ENCODE measurements around the gene SMIM14.
"Not testable (repeated sequence)": the region's sequence is repeated elsewhere in the genome, so short reads cannot be mapped to it uniquely, and the experiment has no call there.

The SMIM14 gene

DNA sequence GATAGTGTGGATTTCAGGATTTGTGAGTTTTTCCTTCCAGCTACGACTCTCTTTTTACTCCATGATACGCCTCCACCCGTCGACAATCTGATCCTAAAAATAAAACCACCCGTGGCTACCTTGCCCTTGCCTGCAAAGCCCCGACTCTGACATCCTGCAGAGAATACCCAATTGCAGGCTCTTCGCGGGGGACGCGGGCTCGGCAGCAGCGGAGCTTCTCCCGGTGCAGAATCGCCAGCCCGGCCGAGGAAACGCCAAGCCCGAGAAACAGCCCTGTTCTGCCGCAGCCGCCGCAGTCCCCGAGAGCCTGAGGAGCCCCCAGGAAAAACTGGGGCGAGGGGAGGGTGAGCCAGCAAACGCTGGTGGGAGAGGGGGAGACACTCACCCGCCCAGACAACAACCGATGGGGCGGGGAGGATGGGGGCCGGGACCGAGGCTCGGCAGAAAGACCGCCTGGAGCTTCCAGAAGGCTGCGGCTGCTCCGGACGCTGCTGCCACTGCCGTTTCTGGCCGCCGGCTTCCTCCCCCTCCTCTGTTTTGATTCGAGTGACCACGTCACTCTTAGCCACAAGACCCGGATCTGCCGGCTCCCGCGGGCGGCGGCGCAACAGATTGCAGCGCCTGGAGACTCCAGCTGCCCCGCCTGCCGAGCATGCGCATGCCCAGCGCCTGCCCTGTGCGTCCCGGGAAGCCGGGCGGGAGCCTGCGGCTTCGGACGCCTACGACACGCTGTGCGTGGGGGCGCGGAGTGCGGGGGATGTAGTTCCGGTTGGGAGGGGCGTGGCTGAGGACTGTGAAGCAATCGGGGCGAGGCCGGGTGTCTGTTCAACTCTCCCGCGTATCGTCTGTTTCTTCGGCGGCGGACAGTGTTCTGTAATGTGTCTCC, at the start of gene SMIM14:
Gene SMIM14 (minus strand): TSS at position 512 of the 886 bp plus-strand sequence. CDS start 33,720 bp downstream, outside the sequence.
- no peaks in the 10 kb centered on the region for H3K27me3 ChIP-seq (ENCODE audit: insufficient read depth, low read length)
- H3K36me3 ChIP-seq (ENCODE audit: insufficient read depth, low read length), result no peaks in the 10 kb centered on the region
- H3K4me3 ChIP-seq (ENCODE audit: low read length), result peak within 1 kb of the TSS; percentile 59
- peaks cover 17% of the 10 kb centered on the region for H3K4me1 ChIP-seq (ENCODE audit: insufficient read depth, low read length)
- peak within 1 kb of the TSS; percentile 93 for H2AFZ ChIP-seq (ENCODE audit: low read depth, low read length)
- H3K9me3 ChIP-seq (ENCODE audit: low read length), result no peaks in the 10 kb centered on the region

DNA sequence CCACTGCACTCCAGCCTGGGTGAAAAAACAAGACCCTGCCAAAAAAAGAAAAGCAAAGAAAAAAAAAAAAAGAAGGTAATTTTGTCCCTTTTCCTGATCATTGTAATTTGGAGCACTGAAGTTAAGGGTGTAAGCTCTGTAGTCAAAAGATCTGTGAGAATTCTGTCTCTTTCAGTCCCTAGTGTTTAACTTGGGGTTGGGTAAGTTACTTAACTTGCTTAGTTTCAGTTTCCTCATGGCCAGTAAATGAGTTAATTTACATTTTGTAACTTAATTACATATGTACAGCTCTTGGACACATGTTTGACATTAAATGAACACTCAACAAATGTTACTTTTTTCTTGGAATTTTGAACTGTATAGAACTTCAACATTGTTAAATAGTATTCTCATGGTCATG, 48.3 kb upstream of the SMIM14 start:
- H3K36me3 ChIP-seq (ENCODE audit: insufficient read depth, low read length), result no peaks in the 10 kb centered on the region
- no peaks in the 10 kb centered on the region for H3K9me3 ChIP-seq (ENCODE audit: low read length)
- H3K4me3 ChIP-seq (ENCODE audit: low read length), result no peak overlapping the region

DNA sequence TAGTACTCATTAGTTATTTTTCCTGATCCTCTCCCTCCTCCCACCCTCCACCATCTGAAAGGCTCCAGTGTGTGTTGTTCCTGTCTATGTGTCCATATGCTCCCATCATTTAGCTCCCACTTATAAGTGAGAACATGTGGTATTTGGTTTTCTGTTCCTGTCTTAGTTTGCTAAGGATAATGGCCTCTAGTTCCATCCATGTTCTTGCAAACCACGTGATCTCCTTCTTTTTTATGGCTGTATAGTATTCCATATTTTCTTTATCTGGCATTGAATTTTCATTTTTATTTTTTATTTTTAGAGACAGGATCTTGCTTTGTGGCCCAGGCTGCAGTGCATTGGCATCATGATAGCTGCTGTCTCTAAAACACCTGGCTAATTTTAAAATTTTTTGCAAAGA, 47.3 kb upstream of the SMIM14 start:
- H3K9me3 ChIP-seq (ENCODE audit: low read length), result no peaks in the 10 kb centered on the region
- H3K27me3 ChIP-seq (ENCODE audit: insufficient read depth, low read length), result no peaks in the 10 kb centered on the region
- no peak overlapping the region for H2AFZ ChIP-seq (ENCODE audit: low read depth, low read length)
- H3K4me1 ChIP-seq (ENCODE audit: insufficient read depth, low read length), result no peaks in the 10 kb centered on the region
- H3K4me3 ChIP-seq (ENCODE audit: low read length), result no peak overlapping the region
- no peaks in the 10 kb centered on the region for H3K36me3 ChIP-seq (ENCODE audit: insufficient read depth, low read length)

More for the DNA sequence above, 48.3 kb upstream of the SMIM14 start:
- no peak overlapping the region for H2AFZ ChIP-seq (ENCODE audit: low read depth, low read length)
- H3K27me3 ChIP-seq (ENCODE audit: insufficient read depth, low read length), result no peaks in the 10 kb centered on the region
- no peaks in the 10 kb centered on the region for H3K4me1 ChIP-seq (ENCODE audit: insufficient read depth, low read length)

DNA sequence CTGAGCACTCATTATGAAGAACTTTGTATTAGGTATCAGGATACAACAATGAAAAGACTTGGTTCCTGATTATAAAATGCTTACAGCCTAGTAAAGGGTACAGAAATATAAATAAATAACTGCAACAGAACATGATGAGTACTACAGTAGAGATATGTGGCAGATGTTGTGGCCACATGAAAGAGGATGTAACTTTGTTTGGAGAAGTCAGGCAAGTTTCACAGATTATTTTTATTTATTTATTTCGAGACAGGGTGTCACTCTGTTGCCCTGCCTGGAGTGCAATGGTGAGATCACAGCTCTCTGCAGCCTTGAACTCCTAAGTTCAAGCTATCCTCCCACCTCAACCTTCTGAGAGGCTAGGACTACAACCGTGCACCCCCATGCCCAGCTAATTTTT, 43.5 kb upstream of the SMIM14 start:
- H3K4me3 ChIP-seq (ENCODE audit: low read length), result no peak overlapping the region
- H3K36me3 ChIP-seq (ENCODE audit: insufficient read depth, low read length), result no peaks in the 10 kb centered on the region
- no peaks in the 10 kb centered on the region for H3K27me3 ChIP-seq (ENCODE audit: insufficient read depth, low read length)
- no peak overlapping the region for H2AFZ ChIP-seq (ENCODE audit: low read depth, low read length)
- no peaks in the 10 kb centered on the region for H3K4me1 ChIP-seq (ENCODE audit: insufficient read depth, low read length)
- H3K9me3 ChIP-seq (ENCODE audit: low read length), result no peaks in the 10 kb centered on the region

DNA sequence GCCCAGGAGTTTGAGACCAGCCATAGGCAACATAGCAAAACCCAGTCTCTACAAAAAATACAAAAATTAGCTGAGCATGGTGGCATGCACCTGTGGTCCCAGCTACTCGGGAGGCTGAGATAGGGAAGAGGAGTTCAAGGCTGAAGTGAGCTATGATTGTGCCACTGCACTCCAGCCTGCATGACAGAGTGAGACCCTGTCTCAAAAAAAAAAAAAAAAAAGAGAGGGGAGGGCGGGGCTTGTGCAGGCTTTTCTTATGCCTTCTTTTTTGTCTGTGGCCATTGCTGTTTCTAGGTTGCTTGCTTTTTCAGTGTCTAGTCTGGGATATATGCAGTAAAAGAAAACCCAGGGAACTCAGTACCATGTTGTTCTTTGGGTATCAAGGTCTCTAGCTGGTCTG, 42.3 kb upstream of the SMIM14 start:
- H3K4me3 ChIP-seq (ENCODE audit: low read length); H3K4me1 ChIP-seq (ENCODE audit: insufficient read depth, low read length); H3K9me3 ChIP-seq (ENCODE audit: low read length); H3K27me3 ChIP-seq (ENCODE audit: insufficient read depth, low read length); H2AFZ ChIP-seq (ENCODE audit: low read depth, low read length); H3K36me3 ChIP-seq (ENCODE audit: insufficient read depth, low read length): not testable (repeated sequence)

DNA sequence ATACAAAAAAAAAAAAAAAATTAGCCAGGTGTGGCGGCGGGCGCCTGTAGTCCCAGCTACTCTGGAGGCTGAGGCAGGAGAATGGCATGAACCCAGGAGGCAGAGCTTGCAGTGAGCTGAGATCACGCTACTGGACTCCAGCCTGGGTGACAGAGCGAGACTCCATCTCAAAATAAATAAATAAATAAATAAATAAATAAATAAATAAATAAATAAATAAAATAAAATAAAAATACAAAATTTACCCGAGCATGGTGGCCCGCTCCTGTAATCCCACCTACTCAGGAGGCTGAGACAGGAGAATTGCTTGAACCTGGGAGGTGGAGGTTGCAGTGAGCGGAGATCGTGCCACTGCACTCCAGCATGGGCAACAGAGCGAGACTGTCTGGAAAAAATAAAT, 37.0 kb upstream of the SMIM14 start:
- H2AFZ ChIP-seq (ENCODE audit: low read depth, low read length), result not testable (repeated sequence)

DNA sequence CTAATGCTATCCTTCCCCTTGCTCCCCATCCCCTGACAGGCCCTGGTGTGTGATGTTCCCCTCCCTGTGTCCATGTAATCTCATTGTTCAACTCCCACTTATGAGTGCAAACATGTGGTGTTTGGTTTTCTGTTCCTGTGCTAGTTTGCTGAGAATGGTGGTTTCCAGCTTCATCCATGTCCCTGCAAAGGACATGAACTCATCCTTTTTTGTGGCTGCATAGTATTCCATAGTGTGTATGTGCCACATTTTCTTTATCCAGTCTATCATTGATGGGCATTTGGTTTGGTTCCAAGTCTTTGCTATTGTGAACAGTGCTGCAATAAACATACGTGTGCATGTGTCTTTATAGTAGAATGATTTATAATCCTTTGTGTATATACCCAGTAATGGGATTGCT, 31.6 kb upstream of the SMIM14 start:
- not testable (repeated sequence) for H3K36me3 ChIP-seq (ENCODE audit: insufficient read depth, low read length); H2AFZ ChIP-seq (ENCODE audit: low read depth, low read length); H3K4me3 ChIP-seq (ENCODE audit: low read length); H3K9me3 ChIP-seq (ENCODE audit: low read length); H3K27me3 ChIP-seq (ENCODE audit: insufficient read depth, low read length)
- H3K4me1 ChIP-seq (ENCODE audit: insufficient read depth, low read length), result peaks cover 14% of the 10 kb centered on the region

More for the DNA sequence above, 37.0 kb upstream of the SMIM14 start:
- H3K9me3 ChIP-seq (ENCODE audit: low read length); H3K4me1 ChIP-seq (ENCODE audit: insufficient read depth, low read length); H3K36me3 ChIP-seq (ENCODE audit: insufficient read depth, low read length); H3K27me3 ChIP-seq (ENCODE audit: insufficient read depth, low read length); H3K4me3 ChIP-seq (ENCODE audit: low read length): not testable (repeated sequence)

DNA sequence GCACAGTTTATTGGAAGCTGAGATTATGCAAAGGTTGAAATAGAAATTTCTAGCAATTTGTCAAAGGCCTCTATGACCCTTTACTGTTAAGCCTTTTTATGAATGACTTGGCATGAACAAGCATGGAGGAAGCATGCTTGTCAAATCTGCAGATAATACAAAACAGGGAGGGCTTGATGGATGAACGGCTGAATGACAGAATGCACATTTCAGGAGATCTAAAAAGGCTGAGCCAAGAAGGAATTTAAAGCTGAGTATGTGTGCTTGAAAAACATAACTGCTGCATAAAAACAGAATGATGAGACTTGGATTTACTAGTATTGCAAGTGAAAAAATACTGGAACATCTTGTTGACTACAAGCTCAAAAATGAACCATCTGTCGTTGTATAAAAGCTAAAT, 30.2 kb upstream of the SMIM14 start:
- H3K4me3 ChIP-seq (ENCODE audit: low read length), result no peak overlapping the region
- no peak overlapping the region for H2AFZ ChIP-seq (ENCODE audit: low read depth, low read length)
- H3K36me3 ChIP-seq (ENCODE audit: insufficient read depth, low read length), result no peaks in the 10 kb centered on the region
- H3K27me3 ChIP-seq (ENCODE audit: insufficient read depth, low read length), result no peaks in the 10 kb centered on the region
- no peaks in the 10 kb centered on the region for H3K9me3 ChIP-seq (ENCODE audit: low read length)
- peaks cover 23% of the 10 kb centered on the region for H3K4me1 ChIP-seq (ENCODE audit: insufficient read depth, low read length)

DNA sequence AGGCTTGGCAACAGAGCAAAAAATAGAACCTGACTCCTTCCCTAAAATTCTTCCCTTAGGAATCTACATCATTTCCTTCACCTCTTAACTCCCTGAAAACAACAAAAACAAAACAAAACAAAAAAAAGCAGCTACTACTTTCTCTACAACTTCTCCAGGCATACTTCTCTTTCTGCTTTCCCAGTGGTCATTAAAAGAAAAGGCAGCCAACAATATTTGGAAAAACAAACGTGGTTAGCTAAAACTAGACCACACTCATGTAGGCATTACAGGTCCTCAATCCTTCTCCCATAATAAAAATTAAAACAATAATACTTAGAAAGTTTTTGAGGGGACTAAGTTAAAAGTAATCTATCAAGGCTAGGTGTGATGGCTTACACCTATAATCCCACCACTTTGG, 29.0 kb upstream of the SMIM14 start:
- Histone ChIP-seq H3K9me3 (ENCODE audit: low read length) (no peaks in the 10 kb centered on the region), H3K4me1 (ENCODE audit: insufficient read depth, low read length) (peaks cover 23% of the 10 kb centered on the region), H2AFZ (ENCODE audit: low read depth, low read length) (no peak overlapping the region), H3K4me3 (ENCODE audit: low read length) (no peak overlapping the region), H3K36me3 (ENCODE audit: insufficient read depth, low read length) (no peaks in the 10 kb centered on the region), H3K27me3 (ENCODE audit: insufficient read depth, low read length) (no peaks in the 10 kb centered on the region)

DNA sequence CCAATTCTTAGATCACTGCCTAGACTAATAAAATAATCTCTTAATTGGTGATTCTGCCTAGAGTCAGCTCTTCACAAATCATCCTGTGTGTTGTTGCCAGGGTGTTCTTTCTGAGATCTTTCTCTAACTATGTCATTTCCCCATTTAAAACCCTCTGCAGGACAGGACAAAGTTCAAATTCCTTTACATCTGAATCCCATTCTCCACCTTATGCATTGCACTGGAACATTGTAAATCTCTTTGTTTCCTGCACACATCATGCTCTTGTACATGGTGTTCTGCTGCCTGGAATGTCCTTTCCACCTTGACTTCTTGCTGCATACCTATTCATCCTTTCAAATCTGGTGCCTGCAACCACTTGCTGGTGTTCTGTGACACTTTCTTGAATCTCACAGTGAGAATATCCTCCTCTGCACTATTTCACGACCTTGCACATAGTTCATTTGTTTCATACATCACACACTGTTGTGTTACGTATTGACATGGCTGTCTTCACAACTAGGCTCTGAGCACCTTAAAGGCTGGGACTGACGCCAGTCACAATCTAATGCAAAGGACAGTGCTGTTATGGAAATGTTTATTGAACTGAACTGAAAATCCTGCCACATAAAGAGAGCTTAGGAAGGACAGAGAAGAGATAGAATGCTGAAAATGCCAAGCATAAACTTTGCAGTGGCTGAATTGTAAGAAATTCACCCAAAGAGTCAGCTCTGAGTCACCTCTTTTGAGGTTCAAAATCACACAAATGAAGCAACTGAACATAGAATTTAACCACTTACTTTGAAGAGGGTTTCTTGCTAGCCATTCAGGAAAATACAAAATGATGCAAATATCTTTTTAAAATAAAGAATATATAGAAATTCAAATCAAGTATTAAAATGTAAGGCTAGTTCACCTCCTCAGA, 26.4 kb upstream of the SMIM14 start:
- Histone ChIP-seq H3K36me3 (ENCODE audit: insufficient read depth, low read length) (no peaks in the 10 kb centered on the region), H3K4me3 (ENCODE audit: low read length) (no peak overlapping the region), H3K27me3 (ENCODE audit: insufficient read depth, low read length) (no peaks in the 10 kb centered on the region), H2AFZ (ENCODE audit: low read depth, low read length) (no peak overlapping the region), H3K4me1 (ENCODE audit: insufficient read depth, low read length) (peaks cover 23% of the 10 kb centered on the region), H3K9me3 (ENCODE audit: low read length) (no peaks in the 10 kb centered on the region)

DNA sequence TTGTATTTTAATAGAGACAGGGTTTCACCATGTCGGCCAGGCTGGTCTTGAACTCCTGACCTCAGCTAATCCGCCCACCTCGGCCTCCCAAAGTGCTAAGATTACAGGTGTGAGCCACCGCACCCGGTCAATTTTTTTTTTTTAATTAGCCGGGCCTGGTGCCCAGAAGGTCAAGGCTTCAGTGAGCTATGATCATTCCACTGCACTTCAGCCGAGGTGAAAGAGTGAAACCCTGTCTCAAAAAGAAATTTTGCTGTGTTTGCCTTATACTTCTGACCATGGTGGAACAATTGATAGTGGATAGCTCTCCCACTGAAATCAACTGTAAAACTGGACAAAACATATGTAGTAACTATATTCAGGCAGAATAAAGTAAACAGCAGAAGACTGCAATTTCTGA, 24.0 kb upstream of the SMIM14 start:
- H3K9me3 ChIP-seq (ENCODE audit: low read length), result no peaks in the 10 kb centered on the region
- no peak overlapping the region for H2AFZ ChIP-seq (ENCODE audit: low read depth, low read length)
- no peak overlapping the region for H3K4me3 ChIP-seq (ENCODE audit: low read length)
- no peaks in the 10 kb centered on the region for H3K36me3 ChIP-seq (ENCODE audit: insufficient read depth, low read length)
- H3K27me3 ChIP-seq (ENCODE audit: insufficient read depth, low read length), result no peaks in the 10 kb centered on the region
- peaks cover 23% of the 10 kb centered on the region for H3K4me1 ChIP-seq (ENCODE audit: insufficient read depth, low read length)

DNA sequence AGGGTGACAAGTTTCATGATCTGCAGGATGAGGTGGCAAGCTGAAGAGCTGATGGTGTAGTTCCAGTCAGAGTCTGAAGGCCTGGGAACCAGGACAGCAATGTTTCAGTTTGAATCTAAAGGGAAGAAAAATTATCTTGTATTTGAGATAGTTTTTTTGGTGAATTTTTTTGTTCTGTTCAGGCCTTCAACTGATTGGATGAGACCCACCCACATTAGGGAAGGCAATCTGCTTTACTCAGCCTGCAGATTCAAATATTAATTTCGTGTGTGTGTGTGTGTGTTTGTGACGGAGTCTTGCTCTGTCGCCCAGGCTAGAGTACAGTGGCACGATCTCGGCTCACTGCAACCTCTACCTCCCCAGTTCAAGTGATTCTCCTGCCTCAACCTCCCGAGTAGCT, 22.1 kb upstream of the SMIM14 start:
- H2AFZ ChIP-seq (ENCODE audit: low read depth, low read length), result no peak overlapping the region
- H3K27me3 ChIP-seq (ENCODE audit: insufficient read depth, low read length), result no peaks in the 10 kb centered on the region
- no peaks in the 10 kb centered on the region for H3K36me3 ChIP-seq (ENCODE audit: insufficient read depth, low read length)
- H3K4me3 ChIP-seq (ENCODE audit: low read length), result no peak overlapping the region
- H3K4me1 ChIP-seq (ENCODE audit: insufficient read depth, low read length), result peaks cover 14% of the 10 kb centered on the region
- H3K9me3 ChIP-seq (ENCODE audit: low read length), result no peaks in the 10 kb centered on the region

DNA sequence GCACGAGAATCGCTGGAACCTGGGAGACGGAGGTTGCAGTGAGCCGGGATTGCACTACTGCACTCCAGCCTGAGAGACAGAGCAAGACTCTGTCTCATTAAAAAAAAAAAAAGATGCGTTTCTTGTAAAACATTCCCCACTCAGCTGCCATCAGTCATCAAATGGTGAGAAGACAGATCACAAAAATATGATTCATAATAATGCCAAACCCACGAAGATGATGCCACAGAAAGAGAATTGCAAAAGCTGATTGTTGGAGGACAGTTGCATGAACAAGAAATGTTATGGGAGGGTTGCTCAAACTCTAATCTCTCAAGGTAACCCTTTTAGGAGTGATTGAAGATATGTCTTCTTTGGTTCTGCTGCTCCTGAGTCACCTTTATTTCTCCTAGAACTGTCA, 21.4 kb upstream of the SMIM14 start:
- H2AFZ ChIP-seq (ENCODE audit: low read depth, low read length), result no peak overlapping the region
- no peaks in the 10 kb centered on the region for H3K9me3 ChIP-seq (ENCODE audit: low read length)
- H3K4me3 ChIP-seq (ENCODE audit: low read length), result no peak overlapping the region
- H3K27me3 ChIP-seq (ENCODE audit: insufficient read depth, low read length), result no peaks in the 10 kb centered on the region
- peaks cover 7% of the 10 kb centered on the region for H3K4me1 ChIP-seq (ENCODE audit: insufficient read depth, low read length)
- H3K36me3 ChIP-seq (ENCODE audit: insufficient read depth, low read length), result no peaks in the 10 kb centered on the region

All from neuron (in vitro differentiated cells).